Measurements from ENCODE around the gene XCR1.

- TF ChIP-seq CTCF (conservative IDR thresholded peaks at IDR 0.05; ENCODE audit: low read length) (no peak), EZH2phosphoT487 (IDR thresholded peaks at IDR 0.05; ENCODE audit: borderline replicate concordance, low read depth, low read length) (no peak)
These were observed 35.1 kb downstream of the XCR1 start for GRCh38 chr3:45992133-45992729.
